NCI-H146 treated with DMSO at 0.1 percent for 48 hours (cell line): ENCODE measurements around the gene DAGLA.
"Not testable (repeated sequence)": the region's sequence is repeated elsewhere in the genome, so short reads cannot be mapped to it uniquely, and the experiment has no call there.

ENCODE experiments used
- DNase-seq: peaks from one replicate; lab custom pipeline; 2025; ENCODE audit not compliant: unreplicated experiment; lab: John Stamatoyannopoulos, UW

Gene DAGLA

GRCh38 chr11:61666684-61667297, 13.4 kb upstream of the DAGLA start:
- peak; percentile 34 for DNase-seq

GRCh38 chr11:61667684-61668305, 12.4 kb upstream of the DAGLA start:
- DNase-seq, result no peak

GRCh38 chr11:61669417-61669816, 10.8 kb upstream of the DAGLA start:
- no peak for DNase-seq

- no peak for DNase-seq
Observed at GRCh38 chr11:61670626-61671025, 9.6 kb upstream of the DAGLA start.

GRCh38 chr11:61671527-61671926, 8.7 kb upstream of the DAGLA start:
- DNase-seq, result no peak

GRCh38 chr11:61673946-61674467, 6.2 kb upstream of the DAGLA start:
- DNase-seq, result not testable (repeated sequence)

- DNase-seq, result no peak
Observed at GRCh38 chr11:61675826-61676225, 4.4 kb upstream of the DAGLA start.

- no peak for DNase-seq
Observed at GRCh38 chr11:61679296-61679695, 895 bp upstream of the DAGLA start.

- DNase-seq, result no peak
Observed at GRCh38 chr11:61680622-61681221, 531 bp downstream of the DAGLA start.

- no peak for DNase-seq
Observed at GRCh38 chr11:61682093-61682732, 2.0 kb downstream of the DAGLA start.

GRCh38 chr11:61682906-61683675, 2.9 kb downstream of the DAGLA start:
- DNase-seq, result no peak

GRCh38 chr11:61683961-61684869, 4.0 kb downstream of the DAGLA start:
- no peak for DNase-seq

- no peak for DNase-seq
Observed at GRCh38 chr11:61684870-61685616, 4.9 kb downstream of the DAGLA start.

- no peak for DNase-seq
Observed at GRCh38 chr11:61685617-61685967, 5.4 kb downstream of the DAGLA start.

- DNase-seq, result no peak
Observed at GRCh38 chr11:61686066-61686465, 5.9 kb downstream of the DAGLA start.

GRCh38 chr11:61686469-61686868, 6.3 kb downstream of the DAGLA start:
- DNase-seq, result no peak

GRCh38 chr11:61687420-61687819, 7.2 kb downstream of the DAGLA start:
- DNase-seq, result no peak

GRCh38 chr11:61688365-61689163, 8.4 kb downstream of the DAGLA start:
- no peak for DNase-seq

GRCh38 chr11:61689164-61689496, 8.9 kb downstream of the DAGLA start:
- no peak for DNase-seq
